EL (cell line): Measurements from ENCODE around the gene NNAT.

ENCODE experiments used
- DNase-seq: peaks from one replicate; pipeline ENCODE4 v3.0.0-alpha.2; 2016

NNAT gene

GRCh38 chr20:37567671-37568588, 46.9 kb downstream of the NNAT start:
- DNase-seq: no peak

- DNase-seq: no peak
Measured at GRCh38 chr20:37570419-37570818, 49.4 kb downstream of the NNAT start.

- DNase-seq: no peak
Measured at GRCh38 chr20:37571033-37571432, 50.0 kb downstream of the NNAT start.
